ENCODE measurements around the gene NDST4. TPM values are rescaled to one million over a fixed set of nuclear protein-coding genes. Genes with fewer than 3 reads are reported as not detected.

NDST4 gene
- total and polyA plus RNA-seq, 2 of the 4 experiments (the other 2 are of a cell fraction): not detected

DNA sequence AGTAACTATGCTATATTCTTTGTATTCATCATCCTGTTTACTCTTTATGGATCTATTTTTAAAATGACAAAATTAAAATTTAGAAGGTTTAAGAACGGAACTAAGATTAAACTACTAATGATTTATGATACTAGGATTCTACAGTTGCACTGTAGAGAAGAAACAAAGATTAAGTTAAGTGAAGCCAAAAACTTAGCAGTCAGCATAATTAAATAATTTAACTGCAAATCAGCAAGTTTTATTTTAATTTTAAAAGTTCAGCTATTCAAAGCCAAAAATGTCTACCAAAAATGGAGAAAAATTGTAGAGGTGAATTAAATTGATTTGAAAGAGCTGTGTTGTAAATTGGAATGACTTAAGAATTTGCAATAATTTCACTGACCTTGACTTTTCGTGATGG, 30.8 kb downstream of the NDST4 start:
- TF ChIP-seq, protein P1, sequence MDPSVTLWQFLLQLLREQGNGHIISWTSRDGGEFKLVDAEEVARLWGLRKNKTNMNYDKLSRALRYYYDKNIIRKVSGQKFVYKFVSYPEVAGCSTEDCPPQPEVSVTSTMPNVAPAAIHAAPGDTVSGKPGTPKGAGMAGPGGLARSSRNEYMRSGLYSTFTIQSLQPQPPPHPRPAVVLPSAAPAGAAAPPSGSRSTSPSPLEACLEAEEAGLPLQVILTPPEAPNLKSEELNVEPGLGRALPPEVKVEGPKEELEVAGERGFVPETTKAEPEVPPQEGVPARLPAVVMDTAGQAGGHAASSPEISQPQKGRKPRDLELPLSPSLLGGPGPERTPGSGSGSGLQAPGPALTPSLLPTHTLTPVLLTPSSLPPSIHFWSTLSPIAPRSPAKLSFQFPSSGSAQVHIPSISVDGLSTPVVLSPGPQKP (IDR thresholded peaks at IDR 0.05; ENCODE audit: borderline replicate concordance, low read depth, low read length): no peak
- TF ChIP-seq MAFK (IDR thresholded peaks at IDR 0.05; ENCODE audit: low read depth, low read length): peak; percentile 74
- no peak for TF ChIP-seq CEBPB (IDR thresholded peaks at IDR 0.05; ENCODE audit: low read depth, low read length)
- TF ChIP-seq RFX5 (IDR thresholded peaks at IDR 0.05; ENCODE audit: low read depth, low read length): no peak
- TF ChIP-seq SMC3 (IDR thresholded peaks at IDR 0.05; ENCODE audit: low read depth, low read length): no peak
- TF ChIP-seq NFE2L2 (IDR thresholded peaks at IDR 0.05; ENCODE audit: low read depth, low read length): no peak
- TF ChIP-seq, protein P2, sequence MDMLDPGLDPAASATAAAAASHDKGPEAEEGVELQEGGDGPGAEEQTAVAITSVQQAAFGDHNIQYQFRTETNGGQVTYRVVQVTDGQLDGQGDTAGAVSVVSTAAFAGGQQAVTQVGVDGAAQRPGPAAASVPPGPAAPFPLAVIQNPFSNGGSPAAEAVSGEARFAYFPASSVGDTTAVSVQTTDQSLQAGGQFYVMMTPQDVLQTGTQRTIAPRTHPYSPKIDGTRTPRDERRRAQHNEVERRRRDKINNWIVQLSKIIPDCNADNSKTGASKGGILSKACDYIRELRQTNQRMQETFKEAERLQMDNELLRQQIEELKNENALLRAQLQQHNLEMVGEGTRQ (IDR thresholded peaks at IDR 0.05; ENCODE audit: low read depth, low read length): no peak
- Histone ChIP-seq H4K5ac (ENCODE audit: low read depth, low read length) (no peak overlapping the region), H3K4ac (ENCODE audit: low read depth, low read length) (no peak overlapping the region), H3K18ac (ENCODE audit: low read depth, low read length) (no peak overlapping the region), H2BK5ac (ENCODE audit: low read depth, low read length, poor library complexity, severe bottlenecking) (no peak overlapping the region), H3K9me1 (ENCODE audit: insufficient read depth, low read length) (no peaks in the 10 kb centered on the region), H4K91ac (ENCODE audit: insufficient read depth, low read depth, low read length) (no peak overlapping the region), H3K14ac (replicated peaks; ENCODE audit: low read depth, low read length) (no peak overlapping the region), H2AK5ac (ENCODE audit: low read depth, low read length) (no peak overlapping the region), H3K27me3 (ENCODE audit: control insufficient read depth, insufficient read depth, low read length) (no peaks in the 10 kb centered on the region), H3K56ac (ENCODE audit: extremely low read depth, insufficient read depth, low read length) (no peak overlapping the region), H3K4me2 (ENCODE audit: low read depth, low read length) (no peak overlapping the region), H2BK15ac (ENCODE audit: low read depth, low read length) (no peak overlapping the region), H4K8ac (ENCODE audit: low read depth in 2 of 2, low read length in 2 of 2) (no peak overlapping the region), H3K4me1 (ENCODE audit: control insufficient read depth, insufficient read depth, low read length) (no peaks in the 10 kb centered on the region), H3K27ac (ENCODE audit: insufficient read depth, low read length) (no peak overlapping the region), H2BK120ac (ENCODE audit: low read depth, low read length) (no peak overlapping the region), H2AK9ac (replicated peaks; ENCODE audit: low read depth, low read length, poor library complexity) (no peak overlapping the region), H2BK20ac (ENCODE audit: low read depth, low read length) (no peak overlapping the region), H3K9ac (ENCODE audit: low read depth, low read length) (no peak overlapping the region), H3K23ac (ENCODE audit: low read depth, low read length) (no peak overlapping the region), H3K36me3 (ENCODE audit: control insufficient read depth, insufficient read depth, low read length) (no peaks in the 10 kb centered on the region), H3K4me3 (ENCODE audit: insufficient read depth, low read depth, low read length) (no peak overlapping the region), H3K9me3 (ENCODE audit: control insufficient read depth, insufficient read depth, low read length) (no peaks in the 10 kb centered on the region), H2AFZ (replicated peaks; ENCODE audit: low read length, poor library complexity) (no peak overlapping the region), H3K79me1 (ENCODE audit: low read depth in 1 of 2, low read length in 2 of 2) (no peaks in the 10 kb centered on the region), H4K20me1 (ENCODE audit: insufficient read depth, low read length) (no peaks in the 10 kb centered on the region)
- DNase-seq (no peak), ATAC-seq (ENCODE audit: low read depth) (no peak)
- no CpG with 5 or more reads among the region's 2 CpGs for WGBS, 2 experiments (ENCODE audit: extremely low coverage in 2 of 2, insufficient read length in 1 of 2)
- CTCF ChIA-PET: no interaction called here
- dilution Hi-C loops (cut with HindIII; ENCODE audit: low sequenced_read_pairs, unreplicated experiment) (no loop called here), intact Hi-C loops (cut with micrococcal nuclease) (no loop called here), in situ Hi-C loops (cut with MboI; ENCODE audit: low sequenced_read_pairs) (no loop called here)
- BruUV-seq (replicated peaks): no TSS peak
- POLR2A ChIA-PET (ENCODE audit: unreplicated experiment): no interaction called here
